ENCODE results near the gene ERC2. TPM values are rescaled to one million over a fixed set of nuclear protein-coding genes. Genes with fewer than 3 reads are reported as not detected.

Gene ERC2
- total and polyA plus RNA-seq, 7 donors: 0.52 to 5.7 (median 1.2) TPM; not detected in 2

- no peak for TF ChIP-seq POLR2A (IDR thresholded peaks at IDR 0.05)
- TF ChIP-seq EP300 (IDR thresholded peaks at IDR 0.05): no peak
- TF ChIP-seq, protein P1, sequence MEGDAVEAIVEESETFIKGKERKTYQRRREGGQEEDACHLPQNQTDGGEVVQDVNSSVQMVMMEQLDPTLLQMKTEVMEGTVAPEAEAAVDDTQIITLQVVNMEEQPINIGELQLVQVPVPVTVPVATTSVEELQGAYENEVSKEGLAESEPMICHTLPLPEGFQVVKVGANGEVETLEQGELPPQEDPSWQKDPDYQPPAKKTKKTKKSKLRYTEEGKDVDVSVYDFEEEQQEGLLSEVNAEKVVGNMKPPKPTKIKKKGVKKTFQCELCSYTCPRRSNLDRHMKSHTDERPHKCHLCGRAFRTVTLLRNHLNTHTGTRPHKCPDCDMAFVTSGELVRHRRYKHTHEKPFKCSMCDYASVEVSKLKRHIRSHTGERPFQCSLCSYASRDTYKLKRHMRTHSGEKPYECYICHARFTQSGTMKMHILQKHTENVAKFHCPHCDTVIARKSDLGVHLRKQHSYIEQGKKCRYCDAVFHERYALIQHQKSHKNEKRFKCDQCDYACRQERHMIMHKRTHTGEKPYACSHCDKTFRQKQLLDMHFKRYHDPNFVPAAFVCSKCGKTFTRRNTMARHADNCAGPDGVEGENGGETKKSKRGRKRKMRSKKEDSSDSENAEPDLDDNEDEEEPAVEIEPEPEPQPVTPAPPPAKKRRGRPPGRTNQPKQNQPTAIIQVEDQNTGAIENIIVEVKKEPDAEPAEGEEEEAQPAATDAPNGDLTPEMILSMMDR (IDR thresholded peaks at IDR 0.05): no peak
- TF ChIP-seq POLR2AphosphoS5 (IDR thresholded peaks at IDR 0.05): no peak
- H3K9me3 ChIP-seq: no peaks in the 10 kb centered on the region
- H3K4me1 ChIP-seq: no peaks in the 10 kb centered on the region
- H3K36me3 ChIP-seq: no peaks in the 10 kb centered on the region
- no peak overlapping the region for H3K4me3 ChIP-seq
- 90 to 95% methylated on average over 7 of the region's 7 CpGs for WGBS, 2 donors
- no peak overlapping the region for H3K27ac ChIP-seq
- DNase-seq: no peak
- no peaks in the 10 kb centered on the region for H3K27me3 ChIP-seq
- intact Hi-C loops (cut with DNase I): no loop called here
Observed at GRCh38 chr3:55537129-55537528, 931.1 kb downstream of the ERC2 start.

GRCh38 chr3:55534876-55535275, 933.4 kb downstream of the ERC2 start:
- Histone ChIP-seq H3K27me3 (no peaks in the 10 kb centered on the region), H3K36me3 (no peaks in the 10 kb centered on the region), H3K4me1 (no peaks in the 10 kb centered on the region), H3K4me3 (no peak overlapping the region), H3K9me3 (no peaks in the 10 kb centered on the region), H3K27ac (no peak overlapping the region)
- WGBS, 2 donors: 83 to 90% methylated on average over 2 of the region's 2 CpGs
- TF ChIP-seq POLR2A (IDR thresholded peaks at IDR 0.05): no peak
- no peak for TF ChIP-seq EP300 (IDR thresholded peaks at IDR 0.05)
- TF ChIP-seq, protein P1 (IDR thresholded peaks at IDR 0.05): no peak
- TF ChIP-seq POLR2AphosphoS5 (IDR thresholded peaks at IDR 0.05): no peak
- DNase-seq: no peak
- intact Hi-C loops (cut with DNase I): no loop called here

DNA sequence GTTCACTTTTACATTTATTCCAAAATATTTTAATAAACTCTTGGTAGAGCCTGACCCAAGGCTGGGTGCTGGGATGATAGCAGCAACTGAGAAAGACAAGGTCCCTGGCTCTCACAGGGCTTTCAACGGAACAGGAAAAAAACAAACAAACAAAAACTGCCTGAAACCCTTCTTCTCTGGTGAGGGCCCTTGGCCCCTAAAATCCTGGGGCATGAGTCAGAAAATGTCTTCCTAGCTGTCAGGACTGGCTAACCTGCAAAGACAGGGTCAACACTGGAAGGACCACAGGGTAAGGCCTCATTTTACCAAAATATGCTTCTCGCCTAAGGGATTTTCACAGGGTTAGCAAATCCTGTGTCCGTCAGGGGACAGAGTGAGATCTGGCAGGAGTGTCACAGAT, 935.5 kb downstream of the ERC2 start:
- WGBS, 2 donors: 90 to 92% methylated on average over 3 of the region's 3 CpGs
- DNase-seq: no peak
- Histone ChIP-seq H3K4me3 (no peak overlapping the region), H3K27me3 (no peaks in the 10 kb centered on the region), H3K4me1 (no peaks in the 10 kb centered on the region), H3K9me3 (no peaks in the 10 kb centered on the region), H3K27ac (no peak overlapping the region), H3K36me3 (no peaks in the 10 kb centered on the region)
- intact Hi-C loops (cut with DNase I): no loop called here
- TF ChIP-seq POLR2A (IDR thresholded peaks at IDR 0.05) (no peak), POLR2AphosphoS5 (IDR thresholded peaks at IDR 0.05) (no peak), EP300 (IDR thresholded peaks at IDR 0.05) (no peak)
- TF ChIP-seq, protein P1 (IDR thresholded peaks at IDR 0.05): no peak

DNA sequence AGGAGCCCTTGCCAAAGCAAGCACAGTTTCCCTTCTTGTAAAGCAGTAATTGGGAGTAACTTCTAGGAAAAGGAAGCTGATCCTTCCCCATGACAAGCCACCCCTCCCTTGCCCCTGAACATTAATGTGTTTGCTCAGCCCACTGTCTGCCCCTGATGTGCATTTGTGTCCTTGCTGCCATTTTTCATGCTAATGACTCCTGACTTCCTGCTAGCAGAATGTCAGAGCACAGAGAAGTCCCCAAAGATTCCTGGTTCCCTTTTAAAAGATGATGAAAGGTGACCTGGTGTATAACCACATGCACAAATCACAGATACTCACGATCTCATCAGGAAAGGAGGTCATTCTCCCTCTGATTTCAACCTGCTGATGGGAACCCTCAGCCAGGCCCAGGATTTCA, 936.9 kb downstream of the ERC2 start:
- TF ChIP-seq POLR2A (IDR thresholded peaks at IDR 0.05) (no peak), EP300 (IDR thresholded peaks at IDR 0.05) (no peak), POLR2AphosphoS5 (IDR thresholded peaks at IDR 0.05) (no peak)
- TF ChIP-seq, protein P1 (IDR thresholded peaks at IDR 0.05): no peak

GRCh38 chr3:55527361-55527760, 940.9 kb downstream of the ERC2 start:
- H3K36me3 ChIP-seq: no peaks in the 10 kb centered on the region
- no peak for DNase-seq
- H3K9me3 ChIP-seq: no peaks in the 10 kb centered on the region
- peaks cover 0 to 14% (median 7%) of the 10 kb centered on the region in 4 donors for H3K4me1 ChIP-seq
- 62 to 88% methylated on average over 4 of the region's 4 CpGs for WGBS, 2 donors
- H3K27me3 ChIP-seq: no peaks in the 10 kb centered on the region
- intact Hi-C loops (cut with DNase I): no loop called here
- no peak overlapping the region for H3K27ac ChIP-seq
- TF ChIP-seq POLR2A (IDR thresholded peaks at IDR 0.05): no peak
- no peak for TF ChIP-seq POLR2AphosphoS5 (IDR thresholded peaks at IDR 0.05)
- TF ChIP-seq, protein P1 (IDR thresholded peaks at IDR 0.05): no peak
- no peak for TF ChIP-seq EP300 (IDR thresholded peaks at IDR 0.05)
- no peak overlapping the region for H3K4me3 ChIP-seq

More for the DNA sequence above, 936.9 kb downstream of the ERC2 start:
- DNase-seq: no peak
- intact Hi-C loops (cut with DNase I): no loop called here
- Histone ChIP-seq H3K36me3 (no peaks in the 10 kb centered on the region), H3K4me3 (no peak overlapping the region), H3K9me3 (no peaks in the 10 kb centered on the region), H3K27ac (no peak overlapping the region), H3K4me1 (no peaks in the 10 kb centered on the region), H3K27me3 (no peaks in the 10 kb centered on the region)
- 69 to 84% methylated on average over 1 of the region's 1 CpG for WGBS, 2 donors
